Neuronal stem cell (in vitro differentiated cells): ENCODE measurements around the gene SENP7.
"Not testable (repeated sequence)": the region's sequence is repeated elsewhere in the genome, so short reads cannot be mapped to it uniquely, and the experiment has no call there.

ENCODE experiments used
- DNase-seq: peaks from one replicate; pipeline ENCODE4 v3.0.0-alpha.2; 2013; ENCODE audit warnings: low spot score
- H2AFZ ChIP-seq: one replicate; pipeline ENCODE4 v1.6.1; 2013; ENCODE audit warnings: mild to moderate bottlenecking, low read length, inconsistent platforms
- H2AK5ac ChIP-seq: 2 replicates; pipeline ENCODE4 v1.6.1; 2013; ENCODE audit warnings: low read depth, mild to moderate bottlenecking, inconsistent platforms, low read length, moderate library complexity, mixed read lengths
- H2BK120ac ChIP-seq: 2 replicates; pipeline ENCODE4 v1.6.1; 2013; ENCODE audit warnings: low read depth, mild to moderate bottlenecking, inconsistent platforms, low read length, moderate library complexity, mixed read lengths
- H2BK12ac ChIP-seq: one replicate; pipeline ENCODE4 v1.6.1; 2013; ENCODE audit warnings: low read length, inconsistent platforms
- H2BK15ac ChIP-seq: 2 replicates; pipeline ENCODE4 v1.6.1; 2013; ENCODE audit warnings: mild to moderate bottlenecking, low read length, inconsistent platforms, mixed read lengths
- H2BK5ac ChIP-seq: one replicate; pipeline ENCODE4 v1.6.1; 2013; ENCODE audit warnings: inconsistent platforms, mild to moderate bottlenecking, low read length, moderate library complexity
- H3K14ac ChIP-seq: one replicate; pipeline ENCODE4 v1.6.1; 2013; ENCODE audit warnings: low read length, inconsistent platforms
- H3K18ac ChIP-seq: 2 replicates; pipeline ENCODE4 v1.6.1; 2013; ENCODE audit warnings: low read length, inconsistent platforms
- H3K23ac ChIP-seq: 2 replicates; pipeline ENCODE4 v1.6.1; 2013; ENCODE audit warnings: low read depth, mild to moderate bottlenecking, mixed read lengths, low read length, inconsistent platforms; ENCODE audit not compliant: poor library complexity
- H3K27ac ChIP-seq: replicated peaks from 3 replicates; pipeline ENCODE4 v1.5.1; 2013; ENCODE audit warnings: low read length, inconsistent platforms
- H3K27me3 ChIP-seq, 3 experiments: 2 replicates each; pipeline ENCODE4 v1.6.1; 2013; ENCODE audit warnings: low read length in 3 of 3, mild to moderate bottlenecking in 2 of 3, inconsistent platforms in 1 of 3, low read depth in 1 of 3, mixed read lengths in 1 of 3, moderate library complexity in 1 of 3; ENCODE audit not compliant: control insufficient read depth in 3 of 3, insufficient read depth in 3 of 3
- H3K36me3 ChIP-seq, 2 donors: replicated peaks in 1 of 2; 2 replicates each; pipeline ENCODE4 v1.6.1; 2013; ENCODE audit warnings: low read length in 2 of 2; ENCODE audit not compliant: control insufficient read depth in 2 of 2, insufficient read depth in 2 of 2
- H3K4ac ChIP-seq: 2 replicates; pipeline ENCODE4 v1.6.1; 2013; ENCODE audit warnings: inconsistent platforms, mild to moderate bottlenecking, low read length, moderate library complexity
- H3K4me1 ChIP-seq, 2 donors: 1 replicate in 1 of 2; 2 replicates in 1 of 2; pipeline ENCODE4 v1.6.1; 2013; ENCODE audit warnings: low read length in 2 of 2, low read depth in 1 of 2; ENCODE audit not compliant: control insufficient read depth in 2 of 2, insufficient read depth in 1 of 2
- H3K4me2 ChIP-seq: one replicate; pipeline ENCODE4 v1.6.1; 2013; ENCODE audit warnings: mild to moderate bottlenecking, low read length, inconsistent platforms; ENCODE audit not compliant: insufficient read depth, poor library complexity, severe bottlenecking
- H3K4me3 ChIP-seq, 2 donors: 2 replicates each; pipeline ENCODE4 v1.5.1; 2013; ENCODE audit warnings: low read length in 2 of 2, mild to moderate bottlenecking in 2 of 2, inconsistent platforms in 1 of 2, moderate library complexity in 1 of 2
- H3K79me1 ChIP-seq: one replicate; pipeline ENCODE4 v1.6.1; 2013; ENCODE audit warnings: low read depth, mild to moderate bottlenecking, inconsistent platforms, low read length, moderate library complexity
- H3K9ac ChIP-seq: one replicate; pipeline ENCODE4 v1.6.1; 2013; ENCODE audit warnings: mild to moderate bottlenecking, low read depth, low read length, inconsistent platforms; ENCODE audit not compliant: poor library complexity
- H3K9me3 ChIP-seq, 2 donors: replicated peaks in 1 of 2; 2 replicates each; pipeline versions ENCODE3 to v1.6.1; 2013; ENCODE audit warnings: low read length in 2 of 2, mild to moderate bottlenecking in 2 of 2, inconsistent platforms in 1 of 2, low read depth in 1 of 2, mixed read lengths in 1 of 2, moderate library complexity in 1 of 2; ENCODE audit not compliant: control insufficient read depth in 2 of 2, insufficient read depth in 1 of 2
- H4K8ac ChIP-seq: one replicate; pipeline ENCODE4 v1.6.1; 2013; ENCODE audit warnings: low read depth, mild to moderate bottlenecking, inconsistent platforms, low read length, moderate library complexity
- H4K91ac ChIP-seq: one replicate; pipeline ENCODE4 v1.6.1; 2013; ENCODE audit warnings: low read length, low read depth, mild to moderate bottlenecking, inconsistent platforms; ENCODE audit not compliant: poor library complexity
- WGBS, 2 donors: extraction: QIAGEN DNeasy Blood & Tissue Kit; methylation state at CpG; one replicate each; pipeline ENCODE4 v1.1.7; 2013; ENCODE audit warnings: missing lambda C conversion rate in 2 of 2, mixed read lengths in 1 of 2; ENCODE audit not compliant: insufficient read length in 2 of 2, insufficient replicate concordance in 1 of 2; ENCODE audit errors: extremely low coverage in 2 of 2; 5-methylcytosine and 5-hydroxymethylcytosine counted together

SENP7 gene

DNA sequence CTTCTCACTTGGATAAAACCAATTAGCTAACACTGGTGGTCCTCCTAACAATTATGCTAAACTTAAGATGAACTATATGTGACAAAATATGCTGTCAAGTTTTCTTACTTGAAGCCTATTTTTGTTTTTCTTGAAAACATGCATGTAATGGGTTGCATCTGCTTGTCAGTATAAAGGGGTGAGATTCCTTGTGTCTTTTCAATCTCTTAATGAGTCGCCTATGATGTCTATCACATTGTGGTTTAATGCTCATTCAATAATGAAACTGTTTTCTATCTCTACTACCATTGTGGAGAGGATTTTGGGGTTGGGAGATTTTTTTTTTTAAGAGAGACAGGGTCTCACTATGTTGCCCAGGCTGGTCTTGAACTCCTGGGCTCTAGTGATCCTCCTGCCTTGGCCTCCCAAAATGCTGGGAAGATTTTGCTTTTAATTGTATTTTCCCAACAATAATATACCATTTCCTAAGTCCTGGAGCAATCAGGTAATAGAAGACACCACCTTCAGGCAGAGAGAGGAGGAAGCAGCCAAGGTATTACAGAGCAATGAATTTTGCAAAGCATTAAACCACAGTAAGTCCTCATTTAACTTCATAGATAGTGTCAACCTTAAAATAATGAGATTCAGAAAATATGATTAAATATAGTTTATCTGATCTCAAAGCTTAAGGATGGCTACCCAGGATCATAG lies 31.3 kb upstream of the SENP7 start:
- no peak overlapping the region for H4K8ac ChIP-seq
- no peak overlapping the region for H3K18ac ChIP-seq
- H3K9me3 ChIP-seq: no peaks in the 10 kb centered on the region
- no peaks in the 10 kb centered on the region for H3K36me3 ChIP-seq
- no peaks in the 10 kb centered on the region for H3K27me3 ChIP-seq
- no peak overlapping the region for H3K27ac ChIP-seq
- H2AFZ ChIP-seq: no peak overlapping the region
- H3K9ac ChIP-seq: no peak overlapping the region
- no peaks in the 10 kb centered on the region for H3K4me1 ChIP-seq
- H2BK120ac ChIP-seq: no peak overlapping the region
- no peak overlapping the region for H2BK15ac ChIP-seq
- no CpG with 5 or more reads among the region's 1 CpG for WGBS, 2 donors
- no peak overlapping the region for H2AK5ac ChIP-seq
- no peak overlapping the region for H3K4me3 ChIP-seq
- H4K91ac ChIP-seq: no peak overlapping the region
- H3K4me2 ChIP-seq: no peak overlapping the region
- no peak overlapping the region for H3K23ac ChIP-seq
- no peak overlapping the region for H2BK12ac ChIP-seq
- H3K14ac ChIP-seq: no peak overlapping the region
- no peak overlapping the region for H2BK5ac ChIP-seq
- no peaks in the 10 kb centered on the region for H3K79me1 ChIP-seq
- no peak for DNase-seq
- H3K4ac ChIP-seq: no peak overlapping the region

DNA sequence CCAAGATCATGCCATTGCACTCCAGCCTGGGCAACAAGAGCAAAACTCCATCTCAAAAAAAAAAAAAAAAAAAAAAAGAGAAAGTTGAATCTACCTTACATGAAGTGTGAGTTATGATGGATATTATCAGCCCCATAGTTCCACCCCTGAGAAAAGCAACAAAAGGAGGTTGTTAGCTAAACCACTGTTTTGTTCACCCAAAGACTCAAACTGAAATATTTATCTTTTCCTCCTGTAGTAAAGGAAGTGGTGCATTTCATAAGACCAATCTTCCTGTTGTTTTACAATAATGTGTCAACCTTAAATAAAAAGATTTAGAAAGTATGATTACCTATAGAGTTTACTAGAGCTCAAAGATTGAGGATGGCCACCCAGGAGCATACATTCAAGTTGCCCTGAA lies 29.9 kb upstream of the SENP7 start:
- no peaks in the 10 kb centered on the region for H3K4me1 ChIP-seq
- no peaks in the 10 kb centered on the region for H3K9me3 ChIP-seq
- no peak overlapping the region for H3K9ac ChIP-seq
- H3K36me3 ChIP-seq: no peaks in the 10 kb centered on the region
- H3K23ac ChIP-seq: no peak overlapping the region
- H2BK5ac ChIP-seq: no peak overlapping the region
- no peak overlapping the region for H2BK15ac ChIP-seq
- H3K18ac ChIP-seq: no peak overlapping the region
- H2BK120ac ChIP-seq: no peak overlapping the region
- H3K4me3 ChIP-seq: no peak overlapping the region
- H2BK12ac ChIP-seq: no peak overlapping the region
- H3K4me2 ChIP-seq: no peak overlapping the region
- no peaks in the 10 kb centered on the region for H3K27me3 ChIP-seq
- H3K27ac ChIP-seq: no peak overlapping the region
- H4K91ac ChIP-seq: no peak overlapping the region
- H2AK5ac ChIP-seq: no peak overlapping the region
- no peak overlapping the region for H2AFZ ChIP-seq
- no peak overlapping the region for H4K8ac ChIP-seq
- no peak overlapping the region for H3K4ac ChIP-seq
- no peaks in the 10 kb centered on the region for H3K79me1 ChIP-seq
- DNase-seq: no peak
- no peak overlapping the region for H3K14ac ChIP-seq

DNA sequence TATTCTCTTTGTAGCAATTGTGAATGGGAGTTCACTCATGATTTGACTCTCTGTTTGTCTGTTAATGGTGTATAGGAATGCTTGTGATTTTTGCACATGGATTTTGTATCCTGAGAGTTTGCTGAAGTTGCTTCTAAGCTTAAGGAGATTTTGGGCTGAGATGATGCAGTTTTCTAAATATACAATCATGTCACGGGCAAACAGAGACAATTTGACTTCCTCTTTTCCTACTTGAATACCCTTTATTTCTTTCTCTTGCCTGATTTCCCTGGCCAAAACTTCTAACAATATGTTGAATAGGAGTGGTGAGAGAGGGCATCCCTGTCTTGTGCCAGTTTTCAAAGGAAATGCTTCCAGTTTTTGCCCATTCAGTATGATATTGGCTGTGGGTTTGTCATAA lies 23.9 kb upstream of the SENP7 start:
- not testable (repeated sequence) for H3K14ac ChIP-seq, H3K9me3 ChIP-seq, DNase-seq, H2BK15ac ChIP-seq, H2AK5ac ChIP-seq, H3K4me1 ChIP-seq, H3K4ac ChIP-seq, H3K36me3 ChIP-seq, H4K91ac ChIP-seq, H2AFZ ChIP-seq, H2BK5ac ChIP-seq, H3K27ac ChIP-seq, H3K4me2 ChIP-seq, H3K27me3 ChIP-seq, H2BK120ac ChIP-seq, H4K8ac ChIP-seq, H3K23ac ChIP-seq, H3K4me3 ChIP-seq, H3K79me1 ChIP-seq, H3K9ac ChIP-seq, H3K18ac ChIP-seq, H2BK12ac ChIP-seq
- no CpG with 5 or more reads among the region's 1 CpG for WGBS, 2 donors

DNA sequence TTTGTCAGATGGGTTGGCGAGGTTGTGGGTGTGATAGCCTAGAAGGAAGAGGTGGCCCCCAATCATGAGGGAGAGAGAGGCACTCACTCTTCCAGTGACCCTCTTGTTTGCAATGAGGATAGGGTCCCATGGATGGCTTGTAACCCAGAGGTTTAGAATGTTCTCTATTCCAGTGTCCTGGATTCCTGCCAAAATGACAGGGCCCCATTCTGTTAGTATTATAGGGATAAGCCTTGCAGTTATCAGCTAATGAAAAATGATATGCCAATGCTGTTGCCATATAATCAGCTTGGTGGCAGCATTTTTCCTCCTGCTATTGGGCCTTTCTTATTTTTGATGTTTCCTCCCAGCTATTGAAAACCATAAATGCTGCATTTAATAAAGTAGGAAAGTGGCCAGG lies 23.3 kb upstream of the SENP7 start:
- H2BK15ac ChIP-seq: no peak overlapping the region
- H2AK5ac ChIP-seq: no peak overlapping the region
- H3K27ac ChIP-seq: no peak overlapping the region
- H2AFZ ChIP-seq: no peak overlapping the region
- H2BK5ac ChIP-seq: no peak overlapping the region
- no peaks in the 10 kb centered on the region for H3K79me1 ChIP-seq
- no peak overlapping the region for H2BK12ac ChIP-seq
- H3K36me3 ChIP-seq: no peaks in the 10 kb centered on the region
- no peak overlapping the region for H4K8ac ChIP-seq
- H3K14ac ChIP-seq: no peak overlapping the region
- H3K4me1 ChIP-seq: no peaks in the 10 kb centered on the region
- no peak overlapping the region for H3K9ac ChIP-seq
- H3K4me3 ChIP-seq: no peak overlapping the region
- H2BK120ac ChIP-seq: no peak overlapping the region
- no peaks in the 10 kb centered on the region for H3K27me3 ChIP-seq
- no peak for DNase-seq
- H3K4ac ChIP-seq: no peak overlapping the region
- H3K18ac ChIP-seq: no peak overlapping the region
- no peak overlapping the region for H4K91ac ChIP-seq
- no CpG with 5 or more reads among the region's 1 CpG for WGBS, 2 donors
- H3K9me3 ChIP-seq: no peaks in the 10 kb centered on the region
- H3K4me2 ChIP-seq: no peak overlapping the region
- no peak overlapping the region for H3K23ac ChIP-seq
